ENCODE data around the gene MBP.

MBP gene

DNA sequence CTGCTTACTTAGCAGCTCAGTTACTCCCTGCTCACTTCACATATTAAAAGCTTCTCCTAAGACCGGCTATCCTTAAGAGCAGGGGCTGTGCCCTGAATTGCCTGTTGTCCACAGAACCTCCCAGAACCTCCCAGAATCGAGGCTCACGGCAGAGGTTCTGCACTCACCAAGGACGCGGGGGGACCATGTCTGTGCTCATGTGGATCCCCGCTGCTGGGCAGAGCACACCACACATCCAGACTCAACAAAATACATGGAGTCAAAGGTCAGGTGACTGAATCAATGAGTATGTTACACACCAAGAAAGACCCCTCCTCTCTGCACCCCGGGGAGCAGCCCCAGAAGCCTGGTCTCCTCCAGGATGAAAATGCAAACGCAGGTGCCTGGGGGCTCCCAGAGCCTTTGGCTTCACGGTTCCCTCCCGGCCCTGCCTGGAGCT is 149.0 kb downstream of the MBP start:
- Mint-ChIP-seq H3K9me3 (no peaks in the 10 kb centered on the region), H3K27ac (peak overlapping the region in 2 of 3 experiments; percentile 50 to 59), H3K36me3 (ENCODE audit: low read depth) (peaks cover 6% of the 10 kb centered on the region), H3K4me3 (no peak overlapping the region), H3K27me3 (ENCODE audit: low read depth) (peaks cover 4% of the 10 kb centered on the region), H3K4me1 (peaks cover 54% of the 10 kb centered on the region)
- peak in 1 of 3 experiments; percentile 35 for TF ChIP-seq CTCF (IDR thresholded peaks at IDR 0.05; ENCODE audit: unreplicated experiment in 3 of 3)

DNA sequence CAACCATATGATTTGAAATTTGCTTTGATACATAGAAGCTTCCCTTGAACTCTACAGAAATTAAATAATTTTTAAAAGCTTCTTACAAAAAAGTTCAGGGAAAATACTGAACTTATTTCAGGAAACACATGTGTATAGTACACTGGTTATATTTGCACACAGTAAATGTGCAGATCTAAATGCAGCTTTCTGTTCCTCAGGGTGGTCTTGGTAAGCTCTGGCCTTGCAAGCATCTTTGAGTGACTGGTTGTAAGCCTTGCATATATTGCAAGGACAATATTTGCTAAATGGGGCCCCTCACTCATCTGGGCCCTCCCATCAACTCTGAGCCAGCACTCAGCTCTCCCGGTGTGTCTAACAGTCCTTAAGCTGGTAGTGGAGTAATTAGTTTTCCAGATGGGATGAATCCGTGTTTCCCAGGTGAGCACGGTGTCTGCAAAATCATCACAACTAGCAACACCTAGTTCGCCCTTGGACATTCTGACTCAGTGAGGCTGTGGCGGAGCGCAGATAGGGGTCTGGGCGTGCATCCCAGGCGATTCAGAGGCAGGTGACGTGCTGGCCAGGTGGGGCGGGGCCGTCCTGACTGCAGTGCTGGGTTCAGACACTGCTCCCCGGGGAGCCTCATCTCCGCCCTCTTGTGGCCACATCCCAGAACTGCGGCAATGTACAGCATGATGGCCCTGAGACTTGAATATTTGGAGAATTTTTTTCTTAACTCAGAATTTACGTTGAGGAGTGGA is 149.6 kb downstream of the MBP start:
- Mint-ChIP-seq H3K27me3 (ENCODE audit: low read depth) (peaks cover 4% of the 10 kb centered on the region), H3K4me3 (peak overlapping the region in 2 of 3 experiments; percentile 34 to 43), H3K9me3 (no peaks in the 10 kb centered on the region), H3K27ac (peak overlapping the region; percentile 50 to 59 (median 50)), H3K36me3 (ENCODE audit: low read depth) (peaks cover 6% of the 10 kb centered on the region), H3K4me1 (peaks cover 60% of the 10 kb centered on the region)
- peak; percentile 90 to 94 (median 93) for TF ChIP-seq CTCF (IDR thresholded peaks at IDR 0.05; ENCODE audit: unreplicated experiment in 3 of 3)

DNA sequence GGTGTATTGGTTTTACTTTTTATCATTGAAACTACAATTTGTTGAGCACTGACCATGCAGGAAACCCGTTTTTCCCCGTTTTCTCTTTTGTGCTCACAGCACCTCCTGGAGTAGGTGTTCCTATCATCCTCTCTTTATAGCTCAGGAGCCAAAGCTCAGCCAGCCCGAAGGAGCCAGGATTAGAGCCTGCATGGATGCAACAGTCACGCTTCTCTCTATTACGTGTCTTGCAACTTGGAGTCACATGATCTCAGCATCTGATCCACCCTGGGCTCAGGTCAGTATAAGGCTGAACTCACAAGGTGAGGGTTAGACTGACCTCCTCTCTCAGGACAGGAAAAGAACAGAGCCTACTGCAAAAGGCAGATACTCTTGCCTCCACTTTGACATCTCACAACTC is 150.5 kb downstream of the MBP start:
- H3K36me3 Mint-ChIP-seq (ENCODE audit: low read depth): peaks cover 6% of the 10 kb centered on the region
- peaks cover 64% of the 10 kb centered on the region for H3K4me1 Mint-ChIP-seq
- H3K27me3 Mint-ChIP-seq (ENCODE audit: low read depth): peaks cover 4% of the 10 kb centered on the region
- no peak overlapping the region for H3K4me3 Mint-ChIP-seq
- no peak for TF ChIP-seq CTCF (IDR thresholded peaks at IDR 0.05; ENCODE audit: unreplicated experiment in 3 of 3)
- peak overlapping the region in 2 of 3 experiments; percentile 7 to 10 for H3K27ac Mint-ChIP-seq
- no peaks in the 10 kb centered on the region for H3K9me3 Mint-ChIP-seq

DNA sequence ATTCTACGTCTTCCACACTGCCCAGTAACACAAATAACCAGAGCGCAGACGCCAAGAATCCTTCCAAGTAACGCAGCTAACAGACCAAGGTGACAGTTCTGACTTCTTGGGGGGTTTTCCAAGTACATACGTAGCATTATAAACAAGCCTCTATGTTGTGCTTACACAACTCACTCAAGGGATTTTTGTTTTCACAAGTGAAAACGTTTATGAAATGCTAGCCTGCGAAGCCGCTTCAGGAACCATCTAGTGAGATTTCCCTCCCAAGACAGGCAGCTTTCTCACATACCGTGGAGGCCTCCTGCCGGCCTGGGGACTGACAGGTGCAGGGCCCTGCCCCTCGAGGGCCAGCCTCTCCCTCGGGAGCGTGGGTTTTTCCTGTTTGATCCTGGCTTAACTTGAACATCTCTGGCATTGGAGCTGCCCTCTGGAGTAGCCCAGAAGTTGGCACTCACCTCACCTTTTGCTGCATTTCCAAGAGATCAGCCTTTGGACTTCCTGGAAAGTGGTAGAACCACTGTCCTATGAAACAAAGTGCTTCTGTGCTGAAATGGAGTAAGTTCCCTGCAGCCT is 151.1 kb downstream of the MBP start:
- peaks cover 4% of the 10 kb centered on the region for H3K27me3 Mint-ChIP-seq (ENCODE audit: low read depth)
- peaks cover 70% of the 10 kb centered on the region for H3K4me1 Mint-ChIP-seq
- peaks cover 6% of the 10 kb centered on the region for H3K36me3 Mint-ChIP-seq (ENCODE audit: low read depth)

DNA sequence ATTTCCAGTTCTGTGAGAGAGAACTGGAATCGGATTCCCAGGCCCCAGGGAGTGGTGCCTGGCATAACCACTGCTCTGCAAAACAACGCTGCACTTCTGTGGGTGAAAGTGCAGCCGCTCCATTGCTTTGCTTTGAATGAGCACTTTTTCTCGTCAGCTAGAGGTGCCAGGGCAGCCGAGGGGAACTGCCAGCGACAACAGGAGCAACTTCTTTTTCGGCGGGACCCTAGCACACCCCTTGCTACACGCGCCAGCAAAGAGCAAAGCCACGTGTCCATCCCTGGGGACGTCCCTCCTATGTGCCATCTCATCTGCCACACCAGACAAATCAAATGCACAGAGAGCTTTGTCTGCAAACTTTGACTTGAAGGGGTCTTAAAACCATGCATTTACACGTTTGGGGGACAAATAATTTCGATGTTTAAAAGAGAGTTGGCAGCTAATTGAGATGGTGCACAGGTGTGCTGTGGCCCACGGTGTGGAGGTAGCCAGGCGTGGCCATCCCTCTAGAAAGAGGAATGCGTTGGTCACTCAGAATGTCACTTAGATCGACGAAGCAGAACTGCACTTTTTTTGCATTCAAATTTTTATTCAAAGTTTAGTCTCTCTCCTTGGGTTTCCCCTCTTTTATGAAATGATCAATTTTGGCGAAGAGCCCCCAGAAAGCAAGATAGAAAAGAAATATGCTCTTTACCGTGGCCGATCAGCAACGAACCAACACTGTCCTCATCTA is 151.8 kb downstream of the MBP start:
- H3K36me3 Mint-ChIP-seq (ENCODE audit: low read depth): peaks cover 6% of the 10 kb centered on the region
- peak overlapping the region in 1 of 3 experiments; percentile 52 for H3K4me3 Mint-ChIP-seq
- peaks cover 1% of the 10 kb centered on the region for H3K27me3 Mint-ChIP-seq (ENCODE audit: low read depth)
- H3K27ac Mint-ChIP-seq: peak overlapping the region in 2 of 3 experiments; percentile 10 to 25
- H3K9me3 Mint-ChIP-seq: no peaks in the 10 kb centered on the region
- no peak for TF ChIP-seq CTCF (IDR thresholded peaks at IDR 0.05; ENCODE audit: unreplicated experiment in 3 of 3)
- H3K4me1 Mint-ChIP-seq: peaks cover 76% of the 10 kb centered on the region

More for the DNA sequence above, 151.1 kb downstream of the MBP start:
- Mint-ChIP-seq H3K9me3 (no peaks in the 10 kb centered on the region), H3K4me3 (no peak overlapping the region), H3K27ac (peak overlapping the region; percentile 7 to 25 (median 10))
- TF ChIP-seq CTCF (IDR thresholded peaks at IDR 0.05; ENCODE audit: unreplicated experiment in 3 of 3): no peak

All from nephron (organoid).